ENCODE data around the gene ADGRF5.

Gene ADGRF5

GRCh38 chr6:46903175-46903574 lies 18.6 kb downstream of the ADGRF5 start:
- TF ChIP-seq CTCF (conservative IDR thresholded peaks at IDR 0.05; ENCODE audit: low read depth), result no peak
- no peak overlapping the region for H3K27ac ChIP-seq
- no peak for DNase-seq (ENCODE audit: low spot score)
- CTCF ChIA-PET, result interaction anchor here (1.4 kb wide), 1 partner anchor 21 kb away, joined by 6 read pairs; no protein-coding TSS in a partner anchor
- POLR2A ChIA-PET (ENCODE audit: low non-redundant PET), result no interaction called here

GRCh38 chr6:46901882-46902314 lies 19.8 kb downstream of the ADGRF5 start:
- CTCF ChIA-PET, result no interaction called here

GRCh38 chr6:46900266-46900665 lies 21.5 kb downstream of the ADGRF5 start:
- POLR2A ChIA-PET (ENCODE audit: low non-redundant PET), result no interaction called here
- H3K27ac ChIP-seq, result no peak overlapping the region
- DNase-seq (ENCODE audit: low spot score), result no peak
- CTCF ChIA-PET, result interaction anchor here (0.8 kb wide), 1 partner anchor 44 kb away, joined by 4 read pairs; no protein-coding TSS in a partner anchor
- no peak for TF ChIP-seq CTCF (conservative IDR thresholded peaks at IDR 0.05; ENCODE audit: low read depth)

More at GRCh38 chr6:46901882-46902314, 19.8 kb downstream of the ADGRF5 start:
- DNase-seq (ENCODE audit: low spot score), result no peak
- H3K27ac ChIP-seq, result no peak overlapping the region
- no peak for TF ChIP-seq CTCF (conservative IDR thresholded peaks at IDR 0.05; ENCODE audit: low read depth)
- POLR2A ChIA-PET (ENCODE audit: low non-redundant PET), result no interaction called here

- no peak for DNase-seq (ENCODE audit: low spot score)
These were observed 22.1 kb downstream of the ADGRF5 start for GRCh38 chr6:46899659-46900058.

GRCh38 chr6:46898006-46898405 lies 23.7 kb downstream of the ADGRF5 start:
- no peak for DNase-seq (ENCODE audit: low spot score)
- ChIA-PET CTCF (no interaction called here), POLR2A (ENCODE audit: low non-redundant PET) (no interaction called here)
- TF ChIP-seq CTCF (conservative IDR thresholded peaks at IDR 0.05; ENCODE audit: low read depth), result no peak
- no peak overlapping the region for H3K27ac ChIP-seq

More at GRCh38 chr6:46899659-46900058, 22.1 kb downstream of the ADGRF5 start:
- CTCF ChIA-PET, result no interaction called here
- no peak overlapping the region for H3K27ac ChIP-seq
- TF ChIP-seq CTCF (conservative IDR thresholded peaks at IDR 0.05; ENCODE audit: low read depth), result no peak
- POLR2A ChIA-PET (ENCODE audit: low non-redundant PET), result no interaction called here

- H3K27ac ChIP-seq, result no peak overlapping the region
- POLR2A ChIA-PET (ENCODE audit: low non-redundant PET), result no interaction called here
- no peak for DNase-seq (ENCODE audit: low spot score)
- CTCF ChIA-PET, result no interaction called here
- TF ChIP-seq CTCF (conservative IDR thresholded peaks at IDR 0.05; ENCODE audit: low read depth), result no peak
These were observed 24.9 kb downstream of the ADGRF5 start for GRCh38 chr6:46896871-46897270.

GRCh38 chr6:46895930-46896329 lies 25.8 kb downstream of the ADGRF5 start:
- ChIA-PET CTCF (no interaction called here), POLR2A (ENCODE audit: low non-redundant PET) (no interaction called here)
- no peak overlapping the region for H3K27ac ChIP-seq
- DNase-seq (ENCODE audit: low spot score), result no peak
- TF ChIP-seq CTCF (conservative IDR thresholded peaks at IDR 0.05; ENCODE audit: low read depth), result no peak

Data from RWPE1 (cell line).